Measurements from ENCODE around the gene ITGB3BP. TPM values are rescaled to one million over a fixed set of nuclear protein-coding genes. Genes with fewer than 3 reads are reported as not detected.

Gene ITGB3BP
- total and polyA plus RNA-seq, 2 of the 13 experiments (the other 11 are each of a cell fraction or from before 2014, with no cell fraction given): 19.0 to 46.5 TPM

DNA sequence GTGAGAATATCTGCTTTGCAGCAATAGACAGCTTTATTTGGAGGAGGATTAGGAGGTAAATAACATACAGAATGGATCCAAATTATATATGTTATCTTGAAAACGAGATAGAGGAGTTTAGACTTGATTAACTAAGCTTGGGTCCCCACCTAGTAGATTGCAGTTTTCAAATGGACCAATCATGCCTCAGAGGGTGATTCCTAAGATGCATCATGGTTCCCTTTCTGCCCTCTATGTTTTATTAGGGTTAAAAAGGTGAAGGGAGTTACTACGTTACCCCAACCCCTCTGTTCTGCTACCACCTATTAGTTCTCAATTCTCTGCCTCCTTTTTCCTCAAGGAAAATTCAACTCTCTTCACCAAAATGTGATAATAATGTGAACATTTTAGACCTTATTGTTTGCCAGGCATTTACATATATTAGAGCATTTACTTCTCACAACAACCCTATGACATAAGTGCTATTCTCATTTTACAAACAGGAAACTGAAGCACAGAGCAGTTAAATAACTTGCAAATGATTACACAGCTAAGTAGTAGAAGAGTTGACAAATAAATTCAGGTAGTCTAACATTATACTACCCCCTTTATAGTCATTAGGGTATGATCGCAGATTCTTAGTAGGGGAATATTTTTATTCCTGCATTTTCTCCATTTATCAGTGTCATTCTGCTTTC, 46.8 kb upstream of the ITGB3BP start:
- intact Hi-C loops (cut with micrococcal nuclease; ENCODE audit: unreplicated experiment): no loop called here
- H3K79me2 ChIP-seq (ENCODE audit: insufficient read depth, low read length): no peaks in the 10 kb centered on the region
- CTCF ChIA-PET (ENCODE audit: low intra/inter-chr PET ratio, low total read pairs): no interaction called here
- no peaks in the 10 kb centered on the region for H3K27me3 ChIP-seq (ENCODE audit: control insufficient read depth in 1 of 2, insufficient read depth in 2 of 2, low read length in 2 of 2)
- DNase-seq (ENCODE audit: low spot score): no peak
- H4K20me1 ChIP-seq (ENCODE audit: insufficient read depth, low read length): no peaks in the 10 kb centered on the region
- no peaks in the 10 kb centered on the region for H3K9me3 ChIP-seq (ENCODE audit: low read length)
- in situ Hi-C loops (cut with HindIII; ENCODE audit: extremely low pct_ligation_motif_present, low pct_unique_long_range_greater_than_20kb): no loop called here
- no peak for ATAC-seq
- FAIRE-seq: no peak
- no peak for TF ChIP-seq FUBP1 (CRISPR knock-in tag; IDR thresholded peaks at IDR 0.05; ENCODE audit: borderline replicate concordance)
- no peak for TF ChIP-seq MZF1 (CRISPR knock-in tag; IDR thresholded peaks at IDR 0.05; ENCODE audit: borderline replicate concordance)
- TF ChIP-seq ZNF367 (CRISPR knock-in tag; IDR thresholded peaks at IDR 0.05; ENCODE audit: borderline replicate concordance): no peak
- no peak for TF ChIP-seq HMG20B (CRISPR knock-in tag; conservative IDR thresholded peaks at IDR 0.05)
- TF ChIP-seq PHF20 (CRISPR knock-in tag; IDR thresholded peaks at IDR 0.05): no peak
- TF ChIP-seq ZNF382 (CRISPR knock-in tag; IDR thresholded peaks at IDR 0.05; ENCODE audit: borderline replicate concordance): no peak
- no peak for TF ChIP-seq ZKSCAN8 (CRISPR knock-in tag; IDR thresholded peaks at IDR 0.05; ENCODE audit: borderline replicate concordance)
- TF ChIP-seq, protein P1, sequence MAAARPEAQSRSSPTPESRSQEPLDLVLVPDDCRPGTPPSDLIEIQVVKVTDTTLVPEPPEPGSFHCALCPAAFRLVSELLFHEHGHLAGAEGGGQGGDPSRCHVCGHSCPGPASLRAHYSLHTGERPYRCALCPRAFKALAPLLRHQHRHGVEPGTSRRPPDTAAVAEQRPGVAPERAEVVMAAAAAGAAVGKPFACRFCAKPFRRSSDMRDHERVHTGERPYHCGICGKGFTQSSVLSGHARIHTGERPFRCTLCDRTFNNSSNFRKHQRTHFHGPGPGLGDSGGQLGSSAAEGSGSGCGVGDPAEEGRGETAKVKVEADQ (CRISPR knock-in tag; IDR thresholded peaks at IDR 0.05; ENCODE audit: borderline replicate concordance): no peak
- TF ChIP-seq, protein P2, sequence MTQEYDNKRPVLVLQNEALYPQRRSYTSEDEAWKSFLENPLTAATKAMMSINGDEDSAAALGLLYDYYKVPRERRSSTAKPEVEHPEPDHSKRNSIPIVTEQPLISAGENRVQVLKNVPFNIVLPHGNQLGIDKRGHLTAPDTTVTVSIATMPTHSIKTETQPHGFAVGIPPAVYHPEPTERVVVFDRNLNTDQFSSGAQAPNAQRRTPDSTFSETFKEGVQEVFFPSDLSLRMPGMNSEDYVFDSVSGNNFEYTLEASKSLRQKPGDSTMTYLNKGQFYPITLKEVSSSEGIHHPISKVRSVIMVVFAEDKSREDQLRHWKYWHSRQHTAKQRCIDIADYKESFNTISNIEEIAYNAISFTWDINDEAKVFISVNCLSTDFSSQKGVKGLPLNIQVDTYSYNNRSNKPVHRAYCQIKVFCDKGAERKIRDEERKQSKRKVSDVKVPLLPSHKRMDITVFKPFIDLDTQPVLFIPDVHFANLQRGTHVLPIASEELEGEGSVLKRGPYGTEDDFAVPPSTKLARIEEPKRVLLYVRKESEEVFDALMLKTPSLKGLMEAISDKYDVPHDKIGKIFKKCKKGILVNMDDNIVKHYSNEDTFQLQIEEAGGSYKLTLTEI (CRISPR knock-in tag; conservative IDR thresholded peaks at IDR 0.05): no peak
- TF ChIP-seq ELF1 (CRISPR knock-in tag; IDR thresholded peaks at IDR 0.05): no peak
- TF ChIP-seq KMT2A (CRISPR knock-in tag; IDR thresholded peaks at IDR 0.05): no peak
- no peak for TF ChIP-seq POLR2A (IDR thresholded peaks at IDR 0.05; ENCODE audit: insufficient read depth in 1 of 2, low read depth in 2 of 2, low read length in 2 of 2)
- TF ChIP-seq CBX1 (IDR thresholded peaks at IDR 0.05; ENCODE audit: low read depth): no peak
- TF ChIP-seq, protein P3, sequence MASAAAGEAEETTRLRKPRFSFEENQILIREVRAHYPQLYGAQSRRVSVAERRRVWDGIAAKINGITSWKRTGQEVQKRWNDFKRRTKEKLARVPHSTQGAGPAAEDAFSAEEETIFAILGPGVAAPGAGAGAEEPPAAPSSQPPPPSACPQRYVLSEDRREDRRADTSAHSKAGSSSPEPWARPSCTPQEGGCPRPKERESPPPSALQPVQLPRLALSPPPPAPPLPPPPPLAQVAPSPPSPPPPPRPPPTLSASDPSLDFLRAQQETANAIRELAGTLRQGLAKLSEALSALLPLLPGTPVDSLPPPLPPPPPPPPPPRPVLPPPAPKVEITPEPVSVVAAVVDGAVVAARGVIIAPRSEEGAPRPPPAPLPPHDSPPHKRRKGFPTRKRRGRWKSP (CRISPR knock-in tag; IDR thresholded peaks at IDR 0.05): no peak
- no peak for TF ChIP-seq BRD4 (CRISPR knock-in tag; IDR thresholded peaks at IDR 0.05)
- no peak for TF ChIP-seq JUNB (CRISPR knock-in tag; IDR thresholded peaks at IDR 0.05; ENCODE audit: borderline replicate concordance)
- no peak for TF ChIP-seq ZFY (CRISPR knock-in tag; IDR thresholded peaks at IDR 0.05)
- TF ChIP-seq ZNF703 (CRISPR knock-in tag; IDR thresholded peaks at IDR 0.05; ENCODE audit: borderline replicate concordance): no peak
- H2AFZ ChIP-seq (ENCODE audit: low read length): no peak overlapping the region
- POLR2A ChIA-PET: no interaction called here
- H3K9ac ChIP-seq (ENCODE audit: insufficient read depth, low read depth, low read length): no peak overlapping the region
- H3K4me1 ChIP-seq (ENCODE audit: insufficient read depth, low read length): no peaks in the 10 kb centered on the region
- no peak overlapping the region for H3K4me2 ChIP-seq (ENCODE audit: low read depth, low read length)
- H3K4me3 ChIP-seq (replicated peaks in 1 of 3; ENCODE audit: insufficient read depth in 1 of 3, low read depth in 2 of 3, low read length in 3 of 3): no peak overlapping the region
- no peaks in the 10 kb centered on the region for H3K36me3 ChIP-seq (replicated peaks in 1 of 2; ENCODE audit: control insufficient read depth in 1 of 2, insufficient read depth in 2 of 2, low read length in 2 of 2)
- no TSS peak for BruUV-seq (replicated peaks)
- 74% methylated on average over 3 of the region's 3 CpGs for WGBS (ENCODE audit: low lambda C conversion rate)
- H3K27ac ChIP-seq (ENCODE audit: extremely low read length, insufficient read depth, low read length): no peak overlapping the region
